Kidney (tissue), 14 donors: ENCODE data around the gene TIE1. TPM values are rescaled to one million over a fixed set of nuclear protein-coding genes. Genes with fewer than 3 reads are reported as not detected.

Experiments
- DNase-seq, 5 donors: peaks; one replicate each; pipeline ENCODE4 v3.0.0-alpha.2; 2013 to 2020
- FAIRE-seq: peaks from 2 replicates; lab custom pipeline; 2012; peaks lifted over from hg19 to GRCh38; lab: Jason Lieb, UNC
- H3K27ac ChIP-seq, 2 donors: one replicate each; pipeline ENCODE4 v1.7.0; 2013; ENCODE audit warnings: low read depth in 2 of 2, low read length in 2 of 2, inconsistent platforms in 1 of 2
- H3K27me3 ChIP-seq: one replicate; pipeline ENCODE4 v1.7.1; 2013; ENCODE audit warnings: low read length, inconsistent platforms; ENCODE audit not compliant: control insufficient read depth, insufficient read depth
- H3K36me3 ChIP-seq, 3 donors: one replicate each; pipeline versions ENCODE4 v1.7.0 to v1.7.1; 2013; ENCODE audit warnings: low read length in 3 of 3, control low read depth in 1 of 3, inconsistent platforms in 1 of 3; ENCODE audit not compliant: insufficient read depth in 3 of 3, control insufficient read depth in 2 of 3
- H3K4me1 ChIP-seq, 3 donors: one replicate each; pipeline versions ENCODE4 v1.7.0 to v1.7.1; 2013; ENCODE audit warnings: low read length in 3 of 3, inconsistent platforms in 1 of 3, low read depth in 1 of 3; ENCODE audit not compliant: control insufficient read depth in 2 of 3, insufficient read depth in 2 of 3
- H3K4me3 ChIP-seq, 3 donors: one replicate each; pipeline versions ENCODE4 v1.7.0 to v1.8.1; 2013; ENCODE audit warnings: low read length in 3 of 3, control low read depth in 1 of 3, inconsistent platforms in 1 of 3
- H3K9ac ChIP-seq, 3 donors: one replicate each; pipeline versions ENCODE4 v1.7.0 to v1.7.1; 2013; ENCODE audit warnings: low read length in 3 of 3, control low read depth in 1 of 3, inconsistent platforms in 1 of 3
- H3K9me3 ChIP-seq, 3 donors: one replicate each; pipeline versions ENCODE4 v1.7.0 to v1.7.1; 2013; ENCODE audit warnings: low read length in 3 of 3, control low read depth in 1 of 3, inconsistent platforms in 1 of 3; ENCODE audit not compliant: control insufficient read depth in 2 of 3, insufficient read depth in 1 of 3
- CTCF ChIP-seq: IDR thresholded peaks from 3 replicates; pipeline ENCODE4 v1.5.1; 2012; ENCODE audit warnings: mild to moderate bottlenecking, moderate library complexity, borderline replicate concordance; ENCODE audit not compliant: insufficient read depth; ENCODE audit errors: extremely low read depth
- intact Hi-C: fragments of 100-400 bp; cut with DNase I; formaldehyde crosslinking; loops from one replicate; pipeline ENCODE4 v1.11.1; 2022
- polyA plus RNA-seq: library from polyadenylated mRNA; stranded (reverse); fragments of 350-450 nt; fragmentation: Illumina TruSeq; extraction: RNeasy Lipid Tissue Mini Kit (QIAGEN cat#74804); gene quantifications from one replicate; pipeline ENCODE4 v1.2.3, GENCODE V29; 2014; ENCODE audit warnings: low read depth, low replicate concordance; ENCODE audit not compliant: insufficient read depth
- total RNA-seq: library from RNA; stranded (reverse); fragmentation: NEBNext Ultra II Directional; extraction: Animal tissue kit (Norgen Biotek cat#: 25700); gene quantifications from one replicate; pipeline ENCODE4 v1.2.1, GENCODE V29; 2021
- donor health status: control.
- donor health status: control.
- donor health status: control.
- donor health status: control.
- donor health status: control.
- donor health status: DM: yes; HTN: yes; CAD: no.
- donor health status: Normal renal cell carcinoma (clear cell type).

TIE1 gene
- total and polyA plus RNA-seq, 2 donors from 2014 or later, result 15.0 to 46.3 TPM

DNA sequence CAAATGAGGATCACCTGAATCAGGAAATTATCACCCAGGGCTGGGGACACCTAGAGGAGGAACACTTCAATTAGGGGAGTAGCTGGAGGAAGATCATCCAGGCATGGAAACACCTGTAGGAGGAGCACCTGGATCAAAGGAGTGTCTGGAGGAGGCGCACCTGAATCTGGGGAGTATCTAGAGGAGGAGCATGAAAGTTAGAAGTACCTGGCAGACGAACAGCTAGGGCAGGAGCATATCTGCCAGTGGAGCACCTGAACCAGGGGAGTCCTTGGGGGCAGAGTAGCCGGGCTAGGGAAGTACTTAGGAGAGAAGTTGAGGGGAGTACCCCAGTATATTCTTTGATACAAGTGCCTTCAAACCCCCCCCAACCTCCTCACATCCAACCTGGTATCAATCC is 16.7 kb upstream of the TIE1 start:
- FAIRE-seq (no peak), DNase-seq (peak in 2 of 5 donors; percentile 22 to 29)
- intact Hi-C loops, result no loop called here
- Histone ChIP-seq H3K27me3 (no peaks in the 10 kb centered on the region), H3K4me1 (peaks cover 0 to 17% (median 16%) of the 10 kb centered on the region in 3 donors), H3K4me3 (peak overlapping the region in 2 of 3 donors; percentile 86 to 94), H3K36me3 (no peaks in the 10 kb centered on the region), H3K9ac (peak overlapping the region in 1 of 3 donors; percentile 82), H3K9me3 (no peaks in the 10 kb centered on the region), H3K27ac (peak overlapping the region in 1 of 2 donors; percentile 68)
- TF ChIP-seq CTCF, result no peak

DNA sequence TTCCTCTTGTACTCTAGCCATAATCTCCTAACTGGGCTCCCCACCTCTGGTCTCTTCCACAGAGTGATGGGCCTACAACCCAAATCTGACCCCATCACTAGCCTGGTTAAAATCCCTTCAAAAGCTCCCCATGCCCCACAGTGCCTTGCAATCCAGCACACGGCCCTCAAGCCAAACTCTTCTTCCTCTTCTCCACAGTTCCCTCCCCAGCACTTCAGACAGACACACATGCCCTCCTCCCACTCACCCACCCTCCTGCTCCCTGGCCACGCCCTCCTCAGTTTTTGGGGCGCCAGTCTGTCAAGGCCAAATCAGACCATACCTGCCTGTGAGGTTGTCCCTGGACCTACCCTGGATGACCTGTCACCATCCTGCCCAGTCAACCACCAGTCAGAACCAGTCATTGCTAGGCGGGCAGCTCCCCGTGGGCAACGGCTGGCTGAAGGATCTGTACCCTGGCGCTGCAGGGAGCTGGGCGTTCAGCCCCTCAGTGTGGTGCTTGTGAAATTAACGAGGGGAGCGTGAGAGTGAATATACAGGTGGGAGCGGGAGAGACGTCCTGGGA is 16.2 kb upstream of the TIE1 start:
- FAIRE-seq (no peak), DNase-seq (peak in 2 of 5 donors; percentile 45 to 66)
- no peaks in the 10 kb centered on the region for H3K9me3 ChIP-seq
- intact Hi-C loops, result no loop called here
- peaks cover 0 to 14% (median 13%) of the 10 kb centered on the region in 3 donors for H3K4me1 ChIP-seq
- TF ChIP-seq CTCF, result no peak
- H3K36me3 ChIP-seq, result no peaks in the 10 kb centered on the region
- H3K9ac ChIP-seq, result peak overlapping the region; percentile 45 to 82 (median 51)
- peak overlapping the region; percentile 63 to 94 (median 86) for H3K4me3 ChIP-seq
- H3K27me3 ChIP-seq, result no peaks in the 10 kb centered on the region
- H3K27ac ChIP-seq, result peak overlapping the region; percentile 68 to 71

DNA sequence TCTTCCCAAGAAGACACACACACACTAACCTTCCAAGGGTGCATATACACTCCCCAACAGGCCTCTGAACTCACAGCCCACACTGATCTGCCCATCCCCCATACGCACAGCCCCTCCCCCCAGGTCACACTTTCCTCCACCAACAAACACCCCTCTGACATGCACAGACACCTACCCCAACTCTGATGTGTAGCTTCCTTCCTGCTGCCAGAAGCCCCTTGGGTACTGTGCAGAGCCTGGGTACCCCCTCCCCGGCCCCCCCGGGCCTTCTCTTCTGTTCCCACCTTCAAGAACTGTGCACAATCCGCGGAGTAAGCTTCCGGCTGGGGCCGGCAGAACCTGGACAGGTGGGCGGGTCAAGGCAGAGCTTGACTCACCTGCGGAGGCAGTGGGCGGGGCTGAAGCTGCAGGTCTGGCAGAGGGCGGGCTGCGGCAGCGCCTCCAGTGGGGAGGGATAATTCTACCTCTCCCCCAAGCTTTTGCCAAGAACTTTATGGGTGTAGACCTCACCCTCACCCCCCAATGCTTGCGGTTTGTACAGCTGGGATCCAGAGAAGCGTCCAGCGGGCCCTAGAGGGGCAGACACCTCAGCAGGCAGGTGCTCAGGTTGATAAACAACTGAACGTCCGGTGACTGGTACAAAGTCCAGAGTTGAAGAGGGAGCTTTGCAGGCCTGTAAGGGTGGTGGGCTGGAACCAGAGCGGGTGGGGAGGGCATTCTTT is 15.4 kb upstream of the TIE1 start, which contains the start of gene C1orf210:
Gene C1orf210, minus strand, starts transcription at position 313 of the 722 bp plus-strand sequence. CDS start 2,311 bp downstream, outside the sequence.
- TF ChIP-seq CTCF, result peak; percentile 31
- peaks cover 0 to 12% (median 9%) of the 10 kb centered on the region in 3 donors for H3K4me1 ChIP-seq
- H3K27ac ChIP-seq, result peak within 1 kb of the TSS; percentile 68 to 71
- H3K9me3 ChIP-seq, result no peaks in the 10 kb centered on the region
- peak within 1 kb of the TSS; percentile 63 to 94 (median 86) for H3K4me3 ChIP-seq
- no peak for FAIRE-seq
- H3K9ac ChIP-seq, result peak within 1 kb of the TSS; percentile 45 to 82 (median 51)
- H3K36me3 ChIP-seq, result no peaks in the 10 kb centered on the region
- H3K27me3 ChIP-seq, result no peaks in the 10 kb centered on the region
- intact Hi-C loops, result no loop called here
- peak; percentile 86 to 96 (median 90) for DNase-seq
